T-cell (primary cell): ENCODE results near the gene ZNF282. TPM values are rescaled to one million over a fixed set of nuclear protein-coding genes. Genes with fewer than 3 reads are reported as not detected.

ENCODE experiments used
- total RNA-seq, 35 experiments: library from RNA in 6 of 35; stranded (reverse) in 6 of 35; fragments of 120-200 nt in 1 of 35; gene quantifications; one replicate each; pipeline versions ENCODE4 v1.2.1 to v1.2.4 and lab custom pipeline; 2013 to 2026

The ZNF282 gene
- total RNA-seq, 5 donors from 2014 or later (not counting 1 experiment from before 2014, with no cell fraction given): 14.8 to 29.1 (median 22.4) TPM

Other genes with a start within 250 kb of the ZNF282 start
- gene PDIA4, start 167.0 kb upstream of the ZNF282 start, total RNA-seq: 10 to 100 TPM; 40.3 to 75.3 (median 68.4) TPM
- 10 to 100 TPM in 3 of 5 donors, 1 to 10 TPM in 2; 6.2 to 21.1 (median 18.8) TPM for gene ZNF786, start 104.8 kb upstream of the ZNF282 start, total RNA-seq
- gene ZNF425, start 69.2 kb upstream of the ZNF282 start, total RNA-seq: 1 to 10 TPM in 4 of 5 donors, under 1 TPM in 1; 0.28 to 2.7 (median 1.9) TPM
- 10 to 100 TPM; 15.1 to 31.0 (median 28.4) TPM for gene ZNF398, start 48.1 kb upstream of the ZNF282 start, total RNA-seq
- gene ZNF212, start 44.1 kb downstream of the ZNF282 start, total RNA-seq: 10 to 100 TPM; 14.1 to 21.7 (median 19.6) TPM
- 10 to 100 TPM; 31.1 to 49.4 (median 46.6) TPM for gene ZNF783, start 66.7 kb downstream of the ZNF282 start, total RNA-seq